A549 (cell line): ENCODE data around the gene TARDBP.

Source experiments
- CEBPB ChIP-seq, 2 experiments: fragments of >200 bp in 1 of 2; sonication (Bioruptor Twin) in 1 of 2; formaldehyde crosslinking in 1 of 2; IDR thresholded peaks; 2 replicates each; pipeline ENCODE4 v1.6.1; 2012 to 2016
- CHD2 ChIP-seq: fragments of 150-350 bp; IDR thresholded peaks from 2 replicates; pipeline ENCODE4 v1.6.1; 2014; ENCODE audit warnings: low read length; ENCODE audit not compliant: partially characterized antibody
- CHD4 ChIP-seq: fragments of 200-600 bp; sonication (generic); IDR thresholded peaks from 2 replicates; pipeline ENCODE4 v1.6.1; 2016; ENCODE audit warnings: antibody characterized with exemption, mild to moderate bottlenecking, borderline replicate concordance
- CTCF ChIP-seq: fragments of >200 bp; sonication (Bioruptor Twin); formaldehyde crosslinking; IDR thresholded peaks from 3 replicates; pipeline ENCODE4 v1.5.1; 2016
- ESRRA ChIP-seq: fragments of 150-350 bp; IDR thresholded peaks from 2 replicates; pipeline ENCODE4 v1.6.1; 2014; ENCODE audit warnings: mild to moderate bottlenecking, low read length, borderline replicate concordance
- FOSL2 ChIP-seq, 2 experiments: fragments of 450-650 bp in 1 of 2; fragments of >200 bp in 1 of 2; sonication (Bioruptor Twin) in 1 of 2; formaldehyde crosslinking; IDR thresholded peaks; 2 replicates each; pipeline versions ENCODE4 v1.5.0 to v1.6.1; 2016 to 2020; ENCODE audit warnings: mild to moderate bottlenecking in 1 of 2, moderate library complexity in 1 of 2
- FOXS1 ChIP-seq: fragments of 250-450 bp; sonication (Bioruptor Pico); IDR thresholded peaks from 2 replicates; pipeline ENCODE4 v1.5.0; 2020; ENCODE audit warnings: mild to moderate bottlenecking, moderate library complexity
- HDAC2 ChIP-seq: fragments of 200-600 bp; sonication (generic); IDR thresholded peaks from 2 replicates; pipeline ENCODE4 v1.6.1; 2016
- MAZ ChIP-seq: fragments of 150-350 bp; IDR thresholded peaks from 2 replicates; pipeline ENCODE4 v1.6.1; 2014; ENCODE audit warnings: antibody characterized with exemption, low read depth, low read length, borderline replicate concordance
- NR3C1 ChIP-seq: fragments of >200 bp; sonication (Bioruptor Twin); formaldehyde crosslinking; IDR thresholded peaks from 3 replicates; pipeline ENCODE4 v1.6.1; 2017
- POLR2A ChIP-seq: IDR thresholded peaks from 2 replicates; pipeline ENCODE4 v1.6.1; 2012; ENCODE audit warnings: mild to moderate bottlenecking, low read length
- RAD21 ChIP-seq, 2 experiments: fragments of >200 bp in 1 of 2; sonication (Bioruptor Twin) in 1 of 2; formaldehyde crosslinking in 1 of 2; IDR thresholded peaks in 1 of 2; conservative IDR thresholded peaks in 1 of 2; 2 replicates in 1 of 2; 3 replicates in 1 of 2; pipeline ENCODE4 v1.6.1; 2012 to 2018; ENCODE audit warnings: inconsistent platforms in 1 of 2
- RCOR1 ChIP-seq: fragments of 150-350 bp; IDR thresholded peaks from 2 replicates; pipeline ENCODE4 v1.6.1; 2014; ENCODE audit warnings: antibody characterized with exemption, low read length, low read depth
- TF ChIP-seq, protein P1 (sequence below): fragments of 450-650 bp; IDR thresholded peaks from 2 replicates; pipeline ENCODE4 v1.6.1; 2014; ENCODE audit warnings: antibody characterized with exemption

- TF ChIP-seq, protein P1, sequence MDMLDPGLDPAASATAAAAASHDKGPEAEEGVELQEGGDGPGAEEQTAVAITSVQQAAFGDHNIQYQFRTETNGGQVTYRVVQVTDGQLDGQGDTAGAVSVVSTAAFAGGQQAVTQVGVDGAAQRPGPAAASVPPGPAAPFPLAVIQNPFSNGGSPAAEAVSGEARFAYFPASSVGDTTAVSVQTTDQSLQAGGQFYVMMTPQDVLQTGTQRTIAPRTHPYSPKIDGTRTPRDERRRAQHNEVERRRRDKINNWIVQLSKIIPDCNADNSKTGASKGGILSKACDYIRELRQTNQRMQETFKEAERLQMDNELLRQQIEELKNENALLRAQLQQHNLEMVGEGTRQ, result no peak
- TF ChIP-seq MAZ (no peak), ESRRA (no peak), CTCF (no peak), HDAC2 (no peak), CHD2 (no peak), CEBPB (IDR thresholded peaks at IDR 0.05) (no peak), RCOR1 (no peak), FOSL2 (IDR thresholded peaks at IDR 0.05) (no peak), FOSL2 (CRISPR knock-in tag; IDR thresholded peaks at IDR 0.05) (no peak), POLR2A (no peak; the same call in 1 of the 2 replicates), CHD4 (no peak), FOXS1 (CRISPR knock-in tag) (no peak), RAD21 (conservative IDR thresholded peaks at IDR 0.05 in 1 of 2, IDR thresholded peaks at IDR 0.05 in 1 of 2) (no peak), NR3C1 (no peak)
Observed at GRCh38 chr1:11059155-11059967, 46.9 kb downstream of the TARDBP start.
